OCI-M1 (cell line): Measurements from ENCODE around the gene FBN2.

Source experiments
- DNase-seq: peaks from one replicate; lab custom pipeline; 2025; lab: John Stamatoyannopoulos, UW

The FBN2 gene

DNA sequence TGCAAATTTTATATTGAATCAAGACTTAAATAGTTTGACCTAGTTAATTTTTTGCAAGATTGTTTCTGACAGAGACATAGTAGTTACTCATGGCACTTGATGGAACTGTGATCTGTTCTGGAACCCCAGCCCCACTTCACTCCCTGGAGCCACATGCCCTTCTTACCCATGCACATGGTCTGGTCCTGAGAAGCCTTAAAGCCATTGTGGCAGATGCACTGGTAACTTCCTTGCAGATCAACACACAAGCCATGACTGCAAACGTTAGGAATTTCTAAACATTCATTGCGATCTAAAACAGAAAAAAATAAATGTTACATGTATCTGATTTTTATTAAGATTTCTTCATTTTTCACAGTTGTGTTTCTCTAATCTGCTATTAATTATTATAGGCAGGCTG, 233.3 kb downstream of the FBN2 start:
- no peak for DNase-seq

DNA sequence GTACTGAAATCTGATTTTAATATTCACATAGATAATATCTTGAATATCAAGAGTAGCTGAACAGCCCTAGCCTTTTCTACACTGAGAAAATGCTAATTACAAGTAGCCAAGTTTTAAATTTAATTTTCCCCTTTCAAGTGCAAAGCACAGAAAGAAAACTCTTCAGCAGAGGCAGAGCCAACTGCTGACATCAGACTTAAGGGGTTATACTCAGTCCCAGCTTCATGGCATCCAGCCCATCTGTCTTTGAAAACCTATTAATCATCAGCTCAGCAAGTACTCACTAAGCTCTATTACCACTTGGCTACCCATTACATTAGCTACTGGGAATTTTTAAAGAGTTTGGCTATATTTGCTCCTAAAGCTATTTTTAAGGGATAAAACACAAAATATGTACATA, 234.0 kb downstream of the FBN2 start:
- no peak for DNase-seq

- no peak for DNase-seq
Measured at GRCh38 chr5:128303593-128303992, 234.5 kb downstream of the FBN2 start.

GRCh38 chr5:128300181-128300580, 237.9 kb downstream of the FBN2 start:
- no peak for DNase-seq

- DNase-seq = no peak
Measured at GRCh38 chr5:128290152-128290858, 247.7 kb downstream of the FBN2 start.

- DNase-seq = no peak
Measured at GRCh38 chr5:128287740-128288139, 250.3 kb downstream of the FBN2 start.

- no peak for DNase-seq
Measured at GRCh38 chr5:128284236-128284635, 253.8 kb downstream of the FBN2 start.

DNA sequence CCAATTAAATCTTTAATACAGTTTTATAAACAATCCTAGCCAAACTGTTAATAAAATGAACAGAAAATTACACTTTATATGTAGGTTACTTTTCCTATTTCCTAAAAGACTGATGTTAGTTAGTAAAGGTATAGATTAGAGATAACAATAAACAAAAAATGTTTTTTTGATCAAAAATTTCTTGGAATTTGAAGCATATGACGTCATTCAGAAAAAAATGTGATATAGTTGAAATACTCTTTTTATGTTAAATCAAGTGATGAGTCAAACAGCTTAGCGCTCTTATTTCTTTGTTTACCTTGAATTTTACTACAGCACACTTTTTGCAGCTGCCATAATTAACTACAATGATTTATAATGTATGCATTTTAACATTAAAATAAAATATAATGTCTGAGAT, 258.7 kb downstream of the FBN2 start:
- DNase-seq = no peak

DNA sequence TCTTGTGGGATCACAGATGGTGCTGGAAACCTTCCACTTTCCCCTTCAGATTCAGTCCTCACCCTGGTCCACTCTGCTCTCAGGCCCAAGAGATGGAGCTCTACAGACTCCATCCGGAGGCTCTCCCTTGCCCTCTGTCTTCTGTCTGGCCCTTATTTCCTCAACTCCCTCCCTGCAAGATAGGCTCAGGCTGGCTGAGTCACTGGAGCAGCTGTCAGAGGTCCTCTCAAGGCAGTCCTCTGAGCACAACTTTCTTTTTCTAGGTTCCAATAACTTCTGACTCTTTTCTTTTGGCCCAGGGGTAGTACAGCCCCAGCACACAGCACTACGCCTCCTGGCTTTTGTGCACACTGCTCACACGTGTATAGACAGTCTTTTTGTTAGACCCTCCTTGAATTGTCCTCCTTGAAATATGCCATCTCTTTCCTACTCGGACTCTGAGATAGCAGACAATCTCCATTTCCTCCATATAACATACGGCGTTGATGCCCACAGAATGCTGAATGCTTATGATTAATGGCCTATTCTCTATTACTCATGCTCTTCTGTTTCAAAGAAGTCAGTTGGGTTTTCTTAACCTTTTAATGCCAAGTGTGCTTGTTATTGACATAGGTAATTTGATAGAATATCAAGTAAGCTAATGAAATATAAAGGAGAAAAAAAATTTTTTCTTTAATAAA, 261.4 kb downstream of the FBN2 start:
- DNase-seq = no peak

DNA sequence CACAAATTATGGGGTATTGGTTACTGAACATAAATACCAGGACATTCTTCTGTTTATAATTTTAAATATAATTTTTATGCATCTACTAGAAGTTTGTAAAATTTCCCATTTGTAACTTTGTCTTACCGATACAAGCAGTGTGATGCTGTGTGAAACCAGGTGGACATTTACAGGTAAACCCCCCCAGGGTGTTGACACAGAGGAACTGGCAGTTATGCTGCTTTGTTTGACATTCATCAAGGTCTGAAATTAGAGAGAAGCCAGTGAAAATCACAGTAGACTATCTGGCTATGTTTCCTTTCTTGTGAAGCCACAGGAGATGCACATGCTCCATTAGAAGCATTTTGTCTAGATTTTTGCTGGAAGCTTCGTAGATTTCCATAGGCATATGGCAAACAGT, 263.6 kb downstream of the FBN2 start:
- no peak for DNase-seq

GRCh38 chr5:128273736-128274135, 264.3 kb downstream of the FBN2 start:
- DNase-seq = no peak

DNA sequence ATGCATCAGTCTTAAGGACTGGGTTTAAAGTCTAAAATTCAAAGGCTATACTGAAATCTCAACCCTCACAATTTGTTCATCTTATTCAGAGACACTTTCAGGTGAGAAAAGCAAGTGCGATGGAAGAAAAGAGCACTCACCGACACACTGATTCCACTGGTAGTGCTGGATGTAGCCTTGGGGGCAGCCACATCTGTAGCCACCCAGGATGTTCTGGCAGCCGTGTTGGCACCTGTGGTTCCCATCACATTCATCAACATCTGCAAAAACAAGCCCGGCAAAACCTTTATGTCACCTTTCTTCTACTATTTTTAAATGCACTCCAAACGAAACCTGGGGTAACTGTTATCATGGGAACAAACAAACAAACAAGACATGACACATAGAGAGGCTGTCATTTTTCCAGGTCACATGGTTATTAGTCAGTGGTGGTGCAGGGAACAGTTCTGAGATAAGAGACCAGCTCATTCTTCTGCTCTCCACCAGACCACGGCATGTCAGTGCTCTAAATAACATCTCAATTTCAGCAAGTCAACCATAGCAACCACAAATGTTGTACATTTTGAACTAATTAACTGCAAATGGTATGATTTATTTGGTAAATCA, 266.1 kb downstream of the FBN2 start:
- DNase-seq = peak; percentile 0

- no peak for DNase-seq
Measured at GRCh38 chr5:128271071-128271470, 267.0 kb downstream of the FBN2 start.

- no peak for DNase-seq
Measured at GRCh38 chr5:128264564-128265360, 273.3 kb downstream of the FBN2 start.

- DNase-seq = no peak
Measured at GRCh38 chr5:128263357-128263756, 274.7 kb downstream of the FBN2 start.

DNA sequence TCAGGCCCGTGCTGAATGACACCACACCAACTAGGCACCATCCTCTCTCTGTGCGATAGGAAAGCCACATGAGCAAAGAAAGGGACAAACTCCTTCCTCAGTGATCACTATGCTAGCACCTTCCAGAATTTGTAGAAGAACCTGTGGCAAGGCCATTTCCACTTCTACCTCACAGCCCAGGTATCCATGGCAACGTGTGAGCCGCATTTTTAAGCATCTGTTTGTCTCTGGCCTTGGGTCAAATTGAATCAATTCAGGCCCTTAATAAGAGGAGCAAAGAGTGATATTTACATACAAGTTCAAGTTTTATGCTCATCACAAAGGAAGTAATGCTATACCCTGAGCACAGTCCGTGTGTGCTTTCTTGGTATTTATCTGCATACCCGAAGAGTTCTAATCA, 275.1 kb downstream of the FBN2 start:
- DNase-seq = no peak

- DNase-seq = no peak
Measured at GRCh38 chr5:128259607-128260021, 278.4 kb downstream of the FBN2 start.

- DNase-seq = no peak
Measured at GRCh38 chr5:128258372-128258771, 279.7 kb downstream of the FBN2 start.

GRCh38 chr5:128257076-128257475, 281.0 kb downstream of the FBN2 start:
- DNase-seq = no peak

- no peak for DNase-seq
Measured at GRCh38 chr5:128254789-128255188, 283.3 kb downstream of the FBN2 start.

DNA sequence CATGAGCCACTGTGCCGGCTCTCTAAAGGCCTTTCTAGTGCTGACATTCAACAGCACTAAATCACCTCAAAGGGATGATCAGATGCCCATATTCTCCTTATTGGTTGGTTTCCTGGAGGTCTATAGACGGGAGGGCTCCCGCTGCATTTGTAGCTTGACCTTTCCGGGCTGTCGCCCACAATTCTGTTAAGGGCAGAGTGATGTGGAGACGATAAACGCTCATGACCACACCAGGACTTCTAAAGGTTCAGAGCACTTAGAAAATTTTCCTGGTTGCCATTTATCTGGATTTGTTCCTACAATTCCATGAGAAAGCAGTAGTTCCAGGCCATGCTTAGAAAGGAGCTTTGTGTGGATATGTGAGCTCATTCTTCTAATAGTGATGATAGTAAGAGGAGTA, 284.2 kb downstream of the FBN2 start:
- no peak for DNase-seq

GRCh38 chr5:128253161-128253560, 284.9 kb downstream of the FBN2 start:
- DNase-seq = no peak

- DNase-seq = no peak
Measured at GRCh38 chr5:128252756-128253155, 285.3 kb downstream of the FBN2 start.
